Left kidney (tissue), 8 donors: ENCODE results near the gene MATK. TPM values are rescaled to one million over a fixed set of nuclear protein-coding genes. Genes with fewer than 3 reads are reported as not detected.

ENCODE experiments used
- DNase-seq: peaks from one replicate; pipeline ENCODE4 v3.0.0-alpha.2; 2013
- long read RNA-seq, 8 donors: transcript quantifications; one replicate each; lab custom pipeline, GENCODE V29; 2026
- polyA plus RNA-seq: library from polyadenylated mRNA; unstranded; fragments of 120-200 nt; gene quantifications from one replicate; pipeline ENCODE4 v1.2.1, GENCODE V29; 2013; ENCODE audit not compliant: insufficient read length

MATK gene
- polyA plus RNA-seq: 0.96 TPM
- long read RNA-seq, donor 1, partial matches to known transcripts: 0 of 1 reads
- long read RNA-seq, donor 1, other reads (novel, unspliced or antisense): 0 of 1 reads
- long read RNA-seq, donor 2: 0 reads
- long read RNA-seq, donor 3: 0 reads
- long read RNA-seq, donor 4: 0 reads
- long read RNA-seq, donor 5: 0 reads
- long read RNA-seq, donor 6: 0 reads
- long read RNA-seq, donor 7, partial matches to known transcripts: 0 of 1 reads
- long read RNA-seq, donor 7, other reads (novel, unspliced or antisense): 0 of 1 reads
- long read RNA-seq, donor 8: 0 reads

DNA sequence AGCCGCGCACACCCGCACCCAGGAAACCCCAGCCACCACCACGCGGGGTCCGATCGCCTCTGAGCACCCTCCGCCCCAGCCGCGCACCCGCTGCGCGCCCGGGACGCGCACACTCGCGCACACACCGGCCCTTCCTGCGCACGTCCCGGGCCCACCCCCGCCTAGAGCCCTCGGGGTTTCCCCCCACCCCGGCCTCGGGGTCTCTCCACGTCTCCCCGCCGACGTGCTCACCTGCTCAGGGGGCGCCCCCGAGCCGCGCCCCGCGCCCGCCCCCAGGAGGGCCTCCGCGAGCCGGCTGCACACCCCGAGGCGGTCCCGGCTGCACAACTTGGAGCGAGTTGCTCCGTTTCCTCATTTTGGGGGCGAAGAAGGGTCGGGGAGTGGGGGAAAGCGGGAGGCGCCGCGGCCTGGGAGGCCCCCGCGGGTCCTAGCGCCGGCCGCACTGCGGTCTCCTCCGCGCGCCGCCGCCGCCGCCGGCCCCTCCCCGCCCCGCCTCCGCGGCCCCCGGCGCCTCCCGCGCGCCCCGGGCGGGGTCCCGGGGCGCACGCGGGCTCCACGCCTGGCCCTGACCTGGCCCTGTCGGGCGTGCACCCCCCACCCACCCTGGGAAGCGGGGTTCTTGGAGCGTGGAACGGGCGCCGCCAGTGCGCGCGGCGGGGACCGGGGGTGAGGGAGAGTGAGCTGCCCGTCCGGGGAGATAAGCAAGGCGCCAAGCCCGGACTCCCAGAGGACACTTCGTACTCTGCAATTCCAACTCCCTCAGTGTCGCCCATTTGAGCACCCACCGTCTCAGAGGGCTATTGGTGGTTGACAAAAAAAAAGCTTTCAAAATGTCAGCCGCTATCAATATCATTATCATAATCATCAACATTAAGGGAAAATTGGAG is at the start of gene MATK:
MATK (minus strand) TSS at position 444 of the 887 bp plus-strand sequence. CDS start 1,246 bp downstream, outside the sequence.
- no peak for DNase-seq

DNA sequence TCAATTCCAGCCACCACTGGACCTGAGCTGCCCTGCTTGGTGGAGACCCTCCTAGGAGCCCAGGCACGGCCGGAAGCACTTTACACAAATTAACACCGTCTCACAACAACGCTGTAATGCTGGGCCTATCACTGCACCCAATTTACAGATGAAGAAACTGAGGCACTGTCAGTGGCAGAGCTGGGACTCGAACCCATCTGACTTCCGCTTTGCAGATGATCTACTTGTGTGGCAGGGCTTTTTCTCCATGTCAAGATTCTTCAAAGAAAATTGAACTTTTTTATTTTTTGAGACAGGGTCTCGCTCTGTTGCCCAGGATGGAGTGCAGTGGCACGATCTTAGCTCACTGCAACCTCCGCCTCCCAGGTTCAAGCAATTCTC is 48.9 kb upstream of the MATK start:
- DNase-seq: no peak

- DNase-seq: no peak
These were observed 48.3 kb upstream of the MATK start for GRCh38 chr19:3834349-3835054.

GRCh38 chr19:3833578-3834348 is 47.6 kb upstream of the MATK start:
- DNase-seq: no peak

DNA sequence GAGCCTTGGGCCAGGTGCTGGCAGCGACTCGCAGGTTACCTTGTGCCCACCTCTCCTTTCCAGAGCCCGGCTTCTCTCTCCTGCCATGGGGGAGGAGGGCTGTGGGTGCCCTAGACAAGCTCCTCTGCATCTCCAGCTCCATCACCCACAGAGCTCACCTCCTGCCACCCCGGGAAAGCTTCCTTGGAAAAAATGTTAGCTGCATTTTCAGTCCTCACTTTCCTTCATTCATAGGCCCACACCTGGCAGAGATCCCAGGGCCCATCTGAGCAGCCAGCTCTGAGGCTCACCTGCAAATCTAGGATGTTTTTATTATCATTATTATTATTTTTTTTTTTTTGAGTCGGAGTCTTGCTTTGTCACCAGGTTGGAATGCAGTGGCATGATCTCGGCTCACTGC is 45.8 kb upstream of the MATK start:
- DNase-seq: no peak

GRCh38 chr19:3831601-3832000 is 45.4 kb upstream of the MATK start:
- DNase-seq: no peak

GRCh38 chr19:3830621-3831589 is 44.7 kb upstream of the MATK start:
- DNase-seq: no peak

DNA sequence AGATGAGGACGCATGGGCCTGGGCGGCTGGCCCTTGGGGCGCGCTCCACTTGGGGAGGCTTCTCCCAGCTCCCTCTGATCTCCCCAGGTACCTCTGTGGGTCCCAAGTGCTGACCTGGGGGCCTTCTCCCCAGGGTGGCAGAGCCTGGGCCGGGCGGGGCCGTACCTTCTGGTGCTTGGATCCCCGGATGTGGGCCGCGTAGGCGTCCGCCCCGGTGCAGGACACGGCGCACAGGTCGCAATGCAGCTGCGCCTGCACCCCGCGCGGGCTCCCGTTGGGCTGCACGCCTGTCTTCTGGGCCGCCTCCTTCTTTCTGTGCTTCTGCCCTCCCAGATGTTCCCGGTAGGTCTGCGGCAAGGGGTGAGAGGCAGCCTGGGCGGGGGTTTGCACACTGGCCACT is 41.1 kb upstream of the MATK start:
- no peak for DNase-seq

GRCh38 chr19:3826163-3826562 is 40.0 kb upstream of the MATK start:
- DNase-seq: no peak

DNA sequence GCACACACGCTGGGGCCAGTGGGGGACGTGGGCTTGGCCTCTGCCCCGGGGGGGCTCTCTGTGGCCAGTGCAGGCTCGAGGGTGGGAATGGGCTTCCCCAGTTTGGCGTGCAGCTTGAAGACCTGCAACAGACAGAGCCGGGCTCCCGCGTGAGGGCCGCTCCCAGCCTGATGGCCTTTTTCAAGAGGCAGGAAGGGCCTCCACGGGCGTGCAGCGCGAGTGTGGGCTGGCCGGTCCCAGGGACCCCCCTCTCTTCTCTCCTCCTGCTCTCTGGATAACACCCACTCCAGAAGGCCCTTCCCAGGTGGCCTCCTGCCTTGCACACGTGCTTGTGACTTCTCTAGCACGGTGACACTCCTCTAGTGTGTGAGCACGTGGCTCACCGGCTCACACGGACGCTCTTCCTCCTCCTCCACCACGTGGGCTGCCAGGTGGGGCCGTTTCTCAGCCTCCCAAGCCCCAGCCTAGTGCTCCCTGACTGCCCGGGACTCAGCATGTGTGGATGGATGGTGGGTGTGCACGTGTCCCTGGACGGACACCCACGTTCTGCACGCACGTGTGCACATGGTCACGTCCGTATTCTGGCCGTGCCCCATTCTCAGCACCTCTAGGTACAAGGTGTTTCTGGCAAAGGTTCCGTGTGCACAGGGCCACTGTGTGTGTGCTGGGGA is 39.2 kb upstream of the MATK start:
- DNase-seq: no peak

GRCh38 chr19:3823350-3823713 is 37.2 kb upstream of the MATK start:
- DNase-seq: no peak

DNA sequence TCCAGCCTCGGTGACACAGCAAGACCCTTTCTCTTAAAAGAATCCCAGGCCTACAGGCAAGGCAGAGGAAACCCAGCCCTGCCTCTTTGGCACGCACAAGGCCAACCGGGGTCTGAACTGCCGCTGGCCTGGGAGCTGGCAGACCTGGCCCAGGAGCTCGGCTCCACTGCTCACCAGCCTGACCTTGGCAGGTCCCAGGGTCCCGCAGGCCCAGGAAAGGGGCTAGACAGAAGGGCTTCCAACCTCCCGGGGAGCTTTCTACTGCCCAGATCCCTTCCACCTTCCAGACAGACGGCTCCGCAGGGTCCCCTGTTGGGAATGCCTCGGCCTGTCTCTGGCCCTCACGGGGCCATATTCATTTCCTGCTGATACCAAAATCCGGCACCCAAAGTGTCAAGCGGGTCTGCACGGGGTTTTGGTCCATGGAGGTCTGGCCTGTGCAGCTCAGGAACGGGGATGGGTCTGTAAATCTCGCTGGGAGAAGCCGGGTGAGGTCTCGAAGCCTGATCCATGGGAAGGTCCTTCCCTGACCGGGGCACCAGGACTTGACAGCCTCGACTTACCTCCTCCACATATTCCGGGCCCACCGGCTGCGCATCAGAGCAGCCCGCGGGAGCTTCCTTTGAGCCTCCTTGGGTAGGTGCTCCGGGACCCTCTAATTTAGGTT is 36.6 kb upstream of the MATK start:
- no peak for DNase-seq

DNA sequence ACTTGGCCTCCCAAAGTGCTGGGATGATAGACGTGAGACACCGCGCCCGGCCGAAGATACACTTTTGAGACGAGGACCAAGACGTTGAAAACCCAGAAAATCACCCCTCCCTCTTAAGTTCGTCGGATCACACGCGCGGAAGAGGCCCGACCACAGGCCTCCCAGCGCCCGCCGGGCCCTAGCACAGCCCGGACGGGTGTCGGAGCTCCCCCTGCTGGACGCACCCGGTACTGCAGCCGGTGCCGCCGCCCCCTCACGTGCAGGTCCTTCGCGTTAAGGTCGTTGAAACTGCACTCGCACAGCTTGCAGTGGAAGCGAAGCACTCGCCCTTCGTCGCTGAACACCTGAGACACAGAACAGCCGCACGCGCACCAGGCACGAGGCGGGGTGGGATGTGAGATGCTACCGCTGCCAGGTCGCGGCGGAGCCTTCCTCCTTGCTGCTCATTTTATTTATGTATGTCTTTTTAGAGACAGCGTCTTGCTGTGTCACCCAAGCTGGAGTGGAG is 35.7 kb upstream of the MATK start:
- DNase-seq: no peak

GRCh38 chr19:3821156-3821555 is 35.0 kb upstream of the MATK start:
- DNase-seq: no peak

DNA sequence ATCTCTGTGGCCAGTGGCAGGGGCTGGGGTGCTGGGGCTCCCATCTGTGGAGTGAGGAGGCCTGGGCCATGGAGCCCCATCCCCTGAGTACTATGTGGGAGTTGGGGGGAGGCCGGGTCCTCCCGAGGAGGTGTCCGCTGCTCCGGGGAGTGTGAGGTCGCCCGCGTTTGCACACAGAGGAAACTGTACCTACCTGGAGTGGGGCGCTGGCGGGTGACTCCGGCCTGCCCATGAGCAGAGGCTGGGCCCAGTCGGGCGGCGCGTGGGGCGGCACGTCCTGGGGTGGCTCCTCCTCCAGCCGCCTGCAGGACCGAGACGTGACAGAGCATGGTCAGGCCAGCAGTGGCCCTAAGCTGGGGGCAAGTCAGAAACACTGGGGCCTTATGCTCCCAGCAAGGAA is 33.8 kb upstream of the MATK start:
- no peak for DNase-seq

- no peak for DNase-seq
These were observed 32.7 kb upstream of the MATK start for GRCh38 chr19:3818918-3819317.

- no peak for DNase-seq
These were observed 32.3 kb upstream of the MATK start for GRCh38 chr19:3818466-3818865.

DNA sequence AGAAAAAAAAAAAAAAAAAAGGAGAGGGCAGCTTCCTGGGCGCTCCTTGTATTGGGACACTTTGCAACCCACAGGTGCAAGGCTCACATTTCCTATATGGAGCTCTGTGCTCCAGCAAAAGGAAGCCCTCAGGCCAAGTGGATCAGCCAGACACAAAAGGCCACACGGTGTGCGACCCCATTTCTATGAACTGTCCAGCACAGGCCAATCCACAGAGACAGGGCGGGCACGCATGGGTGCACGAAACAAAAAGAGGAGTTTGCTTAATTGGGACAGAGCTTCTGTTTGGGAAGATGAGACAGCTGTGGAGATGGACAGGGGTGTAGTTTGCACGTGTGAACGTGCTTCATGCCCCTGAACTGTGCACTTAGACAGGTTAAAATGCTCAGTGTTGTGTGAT is 31.6 kb upstream of the MATK start:
- no peak for DNase-seq

DNA sequence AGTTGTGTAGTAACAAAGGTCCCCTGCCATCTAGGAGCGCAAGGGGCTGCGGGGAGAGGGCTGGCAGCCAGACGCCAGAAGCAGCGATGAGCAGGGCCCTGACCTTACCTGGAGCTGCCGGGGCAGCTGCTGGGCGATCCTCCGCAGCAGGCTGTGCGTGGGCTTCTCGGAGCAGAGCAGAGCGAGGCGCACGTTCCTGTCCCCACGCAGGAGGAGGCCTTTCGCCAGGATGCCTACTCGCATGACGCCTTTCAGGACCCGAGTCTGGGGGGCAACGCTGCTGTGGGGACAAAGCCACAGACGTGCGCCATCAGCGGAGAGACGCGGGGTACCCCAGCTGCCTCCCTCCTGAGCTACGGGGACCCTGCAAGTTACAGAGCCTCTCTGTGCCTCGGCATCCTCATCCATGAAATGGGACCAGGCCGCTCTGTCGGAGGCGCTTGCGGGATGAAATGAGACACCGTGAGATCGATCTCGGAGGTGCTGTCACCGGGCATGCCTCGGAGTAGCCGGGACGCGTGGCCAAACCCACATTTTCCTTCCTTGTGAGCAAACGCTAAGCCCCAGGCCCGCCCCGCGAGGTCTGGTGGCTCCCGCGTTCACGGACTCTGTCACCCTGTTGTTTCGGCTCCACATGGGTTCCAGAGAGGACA is 30.5 kb upstream of the MATK start:
- DNase-seq: no peak
